Chondrocyte (in vitro differentiated cells): ENCODE results near the gene CTCF. TPM values are rescaled to one million over a fixed set of nuclear protein-coding genes. Genes with fewer than 3 reads are reported as not detected.

Experiments
- DNase-seq: peaks from one replicate; pipeline ENCODE4 v3.0.0; 2021; ENCODE audit warnings: mixed read lengths, low spot score
- H3K27ac Mint-ChIP-seq: one replicate; pipeline ENCODE4 v1.8.0; 2021; ENCODE audit warnings: mild to moderate bottlenecking, moderate library complexity, mixed read lengths; ENCODE audit not compliant: unreplicated experiment
- H3K27me3 Mint-ChIP-seq: 2 replicates; pipeline ENCODE4 v1.8.0; 2021; ENCODE audit warnings: low read depth, mixed read lengths
- H3K36me3 Mint-ChIP-seq: 2 replicates; pipeline ENCODE4 v1.8.0; 2021; ENCODE audit warnings: low read depth, mixed read lengths
- H3K4me1 Mint-ChIP-seq: 2 replicates; pipeline ENCODE4 v1.8.0; 2021; ENCODE audit warnings: low read depth, mild to moderate bottlenecking, mixed read lengths
- H3K4me3 Mint-ChIP-seq: one replicate; pipeline ENCODE4 v1.8.0; 2021; ENCODE audit warnings: mild to moderate bottlenecking, moderate library complexity, mixed read lengths; ENCODE audit not compliant: unreplicated experiment
- H3K9me3 Mint-ChIP-seq: 2 replicates; pipeline ENCODE4 v1.8.0; 2021; ENCODE audit warnings: low read depth, mixed read lengths
- total RNA-seq: library from RNA; stranded (reverse); gene quantifications from 3 replicates; pipeline ENCODE4 v1.2.1, GENCODE V29; 2021
- TF ChIP-seq, protein P1 (sequence below): fragments of 200-600 bp; sonication (generic); IDR thresholded peaks from 2 replicates; pipeline ENCODE4 v1.5.0; 2021; ENCODE audit warnings: antibody characterized with exemption, mild to moderate bottlenecking, moderate library complexity

The CTCF gene
- total RNA-seq, 1 donor from 2014 or later: 31.2 TPM

DNA sequence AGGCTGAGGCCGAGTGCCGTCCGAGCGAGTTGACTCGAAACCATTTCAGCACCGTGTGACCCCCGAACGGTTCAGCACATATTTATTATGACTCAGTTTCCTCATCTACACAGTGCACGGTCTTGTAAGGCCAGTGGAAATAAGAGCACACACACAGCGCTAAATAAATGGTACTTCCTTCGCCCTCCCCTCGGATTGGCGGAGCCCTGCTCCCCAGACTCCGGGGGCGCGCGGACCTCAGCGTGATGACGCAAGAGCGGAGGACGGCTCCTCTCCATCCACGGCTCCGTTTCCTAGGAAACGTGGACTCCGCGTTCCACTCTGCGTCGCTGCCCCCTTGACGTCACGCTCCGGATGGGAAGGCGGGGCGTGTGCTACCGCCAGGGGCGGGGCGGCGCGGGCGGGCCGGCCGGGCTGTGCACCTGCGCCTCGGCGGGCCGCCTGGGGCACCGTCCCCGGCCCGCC lies 98.3 kb downstream of the CTCF start, which contains the start of gene PARD6A:
PARD6A (plus strand) TSS at position 397 of the 465 bp plus-strand sequence. CDS start 79 bp downstream, outside the sequence.
- TF ChIP-seq, protein P1, sequence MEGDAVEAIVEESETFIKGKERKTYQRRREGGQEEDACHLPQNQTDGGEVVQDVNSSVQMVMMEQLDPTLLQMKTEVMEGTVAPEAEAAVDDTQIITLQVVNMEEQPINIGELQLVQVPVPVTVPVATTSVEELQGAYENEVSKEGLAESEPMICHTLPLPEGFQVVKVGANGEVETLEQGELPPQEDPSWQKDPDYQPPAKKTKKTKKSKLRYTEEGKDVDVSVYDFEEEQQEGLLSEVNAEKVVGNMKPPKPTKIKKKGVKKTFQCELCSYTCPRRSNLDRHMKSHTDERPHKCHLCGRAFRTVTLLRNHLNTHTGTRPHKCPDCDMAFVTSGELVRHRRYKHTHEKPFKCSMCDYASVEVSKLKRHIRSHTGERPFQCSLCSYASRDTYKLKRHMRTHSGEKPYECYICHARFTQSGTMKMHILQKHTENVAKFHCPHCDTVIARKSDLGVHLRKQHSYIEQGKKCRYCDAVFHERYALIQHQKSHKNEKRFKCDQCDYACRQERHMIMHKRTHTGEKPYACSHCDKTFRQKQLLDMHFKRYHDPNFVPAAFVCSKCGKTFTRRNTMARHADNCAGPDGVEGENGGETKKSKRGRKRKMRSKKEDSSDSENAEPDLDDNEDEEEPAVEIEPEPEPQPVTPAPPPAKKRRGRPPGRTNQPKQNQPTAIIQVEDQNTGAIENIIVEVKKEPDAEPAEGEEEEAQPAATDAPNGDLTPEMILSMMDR: no peak
- Mint-ChIP-seq H3K27ac (peak within 1 kb of the TSS; percentile 97), H3K27me3 (peaks cover under 1% of the 10 kb centered on the region), H3K9me3 (no peaks in the 10 kb centered on the region), H3K36me3 (no peaks in the 10 kb centered on the region), H3K4me1 (peaks cover 20% of the 10 kb centered on the region), H3K4me3 (peak within 1 kb of the TSS; percentile 87)
- DNase-seq: no peak

DNA sequence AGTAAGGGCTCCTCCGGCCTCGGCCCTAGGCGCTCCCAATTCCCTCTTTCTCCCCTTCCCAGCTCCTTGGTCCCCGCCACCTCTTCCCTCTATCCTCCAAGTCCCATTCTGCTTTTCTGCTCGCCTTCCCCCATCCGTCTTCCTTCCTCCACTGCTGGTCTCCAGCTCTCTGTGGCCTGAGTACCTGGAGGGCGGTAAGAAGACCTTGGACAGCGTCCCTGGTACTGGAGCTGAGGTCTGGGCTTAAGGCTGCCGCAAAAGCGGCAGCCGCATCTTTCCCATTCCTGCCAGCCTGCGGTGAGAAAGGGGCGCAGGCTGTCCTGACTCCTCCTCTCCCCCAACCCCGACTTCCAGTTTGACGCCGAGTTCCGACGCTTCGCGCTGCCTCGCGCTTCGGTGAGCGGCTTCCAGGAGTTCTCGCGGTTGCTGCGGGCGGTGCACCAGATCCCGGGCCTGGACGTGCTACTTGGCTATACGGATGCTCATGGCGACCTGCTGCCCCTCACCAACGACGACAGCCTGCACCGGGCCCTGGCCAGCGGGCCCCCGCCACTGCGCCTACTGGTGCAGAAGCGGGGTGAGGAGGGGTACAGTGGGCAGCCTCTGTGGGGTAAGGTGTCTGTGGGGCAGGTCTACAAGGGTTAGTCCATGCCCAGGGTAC lies 98.9 kb downstream of the CTCF start:
- DNase-seq: no peak
- H3K27ac Mint-ChIP-seq: peak overlapping the region; percentile 93
- H3K27me3 Mint-ChIP-seq: no peaks in the 10 kb centered on the region

DNA sequence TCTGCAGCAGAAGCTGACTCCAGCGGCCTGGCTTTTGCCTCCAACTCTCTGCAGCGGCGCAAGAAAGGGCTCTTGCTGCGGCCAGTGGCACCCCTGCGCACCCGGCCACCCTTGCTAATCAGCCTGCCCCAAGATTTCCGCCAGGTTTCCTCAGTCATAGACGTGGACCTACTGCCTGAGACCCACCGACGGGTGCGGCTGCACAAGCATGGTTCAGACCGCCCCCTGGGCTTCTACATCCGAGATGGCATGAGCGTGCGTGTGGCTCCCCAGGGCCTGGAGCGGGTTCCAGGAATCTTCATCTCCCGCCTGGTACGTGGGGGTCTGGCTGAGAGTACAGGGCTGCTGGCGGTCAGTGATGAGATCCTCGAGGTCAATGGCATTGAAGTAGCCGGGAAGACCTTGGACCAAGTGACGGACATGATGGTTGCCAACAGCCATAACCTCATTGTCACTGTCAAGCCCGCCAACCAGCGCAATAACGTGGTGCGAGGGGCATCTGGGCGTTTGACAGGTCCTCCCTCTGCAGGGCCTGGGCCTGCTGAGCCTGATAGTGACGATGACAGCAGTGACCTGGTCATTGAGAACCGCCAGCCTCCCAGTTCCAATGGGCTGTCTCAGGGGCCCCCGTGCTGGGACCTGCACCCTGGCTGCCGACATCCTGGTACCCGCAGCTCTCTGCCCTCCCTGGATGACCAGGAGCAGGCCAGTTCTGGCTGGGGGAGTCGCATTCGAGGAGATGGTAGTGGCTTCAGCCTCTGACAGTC lies 99.7 kb downstream of the CTCF start:
- no peaks in the 10 kb centered on the region for H3K9me3 Mint-ChIP-seq
- no peak overlapping the region for H3K4me3 Mint-ChIP-seq
- no peak overlapping the region for H3K27ac Mint-ChIP-seq
- peaks cover 25% of the 10 kb centered on the region for H3K4me1 Mint-ChIP-seq
- TF ChIP-seq, protein P1: no peak
- no peak for DNase-seq
- H3K27me3 Mint-ChIP-seq: no peaks in the 10 kb centered on the region
- H3K36me3 Mint-ChIP-seq: no peaks in the 10 kb centered on the region

More for the DNA sequence above, 98.9 kb downstream of the CTCF start:
- Mint-ChIP-seq H3K9me3 (no peaks in the 10 kb centered on the region), H3K4me3 (peak overlapping the region; percentile 87), H3K4me1 (peaks cover 23% of the 10 kb centered on the region), H3K36me3 (no peaks in the 10 kb centered on the region)
- TF ChIP-seq, protein P1: no peak

DNA sequence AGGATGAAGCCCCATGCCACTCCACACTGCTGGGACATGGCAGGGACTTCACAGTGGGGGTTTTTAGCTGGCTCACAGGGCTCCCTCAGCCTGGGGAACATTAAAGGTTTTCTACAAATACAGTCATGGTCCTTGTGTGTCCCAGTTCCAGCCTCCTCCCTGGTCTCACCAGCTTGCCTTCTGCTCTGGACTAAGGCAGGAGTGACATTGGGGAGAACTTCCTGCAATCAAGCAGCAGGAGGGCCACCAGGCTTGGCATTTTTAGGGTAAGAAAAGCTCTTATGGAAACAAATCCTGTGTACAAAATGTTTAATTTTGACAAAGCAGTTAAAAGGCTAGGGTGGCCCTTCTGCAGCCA lies 100.3 kb downstream of the CTCF start:
- Mint-ChIP-seq H3K4me1 (peaks cover 30% of the 10 kb centered on the region), H3K27ac (no peak overlapping the region), H3K27me3 (no peaks in the 10 kb centered on the region), H3K9me3 (no peaks in the 10 kb centered on the region), H3K4me3 (no peak overlapping the region), H3K36me3 (no peaks in the 10 kb centered on the region)
- no peak for DNase-seq
- TF ChIP-seq, protein P1: no peak

DNA sequence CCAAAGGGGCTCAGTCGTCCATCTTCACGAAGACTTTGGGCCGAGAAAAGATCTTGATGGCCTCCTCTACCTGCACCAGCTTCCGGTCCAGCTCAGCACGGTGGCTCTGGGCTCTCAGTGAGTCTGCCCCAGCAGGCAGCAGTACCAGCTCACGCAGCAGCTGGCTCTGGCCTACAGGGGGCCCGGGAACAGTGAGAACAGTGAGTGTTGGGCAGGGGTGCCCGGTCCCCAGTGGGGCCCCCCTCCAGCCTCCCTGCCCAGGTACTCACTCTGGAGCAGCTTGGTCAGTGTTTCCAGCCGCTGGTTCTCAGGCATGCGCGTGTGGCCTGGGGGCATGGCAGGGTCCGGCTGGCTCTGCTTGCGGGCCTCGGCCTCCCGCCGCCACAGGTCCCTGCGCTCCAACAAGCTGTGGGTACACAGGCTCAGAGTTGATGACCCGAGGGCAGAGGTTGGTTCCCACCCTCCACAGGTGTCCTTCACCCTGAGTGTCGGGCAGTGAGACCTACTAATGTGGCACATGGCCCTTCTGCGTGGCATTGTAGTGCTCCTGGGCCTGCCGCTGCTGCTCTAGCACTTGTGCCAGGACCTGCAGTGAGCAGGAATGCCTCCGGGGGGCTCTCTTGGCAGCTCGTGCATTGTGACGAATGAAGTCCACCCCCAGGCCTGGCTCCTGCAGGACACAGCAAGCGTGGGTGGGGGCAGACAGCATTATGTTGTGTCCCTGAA lies 101.0 kb downstream of the CTCF start:
- DNase-seq: no peak
- no peaks in the 10 kb centered on the region for H3K36me3 Mint-ChIP-seq
- TF ChIP-seq, protein P1: peak; percentile 59
- H3K4me3 Mint-ChIP-seq: no peak overlapping the region
- no peaks in the 10 kb centered on the region for H3K27me3 Mint-ChIP-seq
- H3K27ac Mint-ChIP-seq: no peak overlapping the region
- no peaks in the 10 kb centered on the region for H3K9me3 Mint-ChIP-seq
- H3K4me1 Mint-ChIP-seq: peaks cover 32% of the 10 kb centered on the region
